Activated T-helper 1 cell treated with anti-CD3 and anti-CD28 coated beads, Interleukin-12 subunit alpha, Interleukin-12 subunit beta, Interleukin-2, Interleukin-4 antibody, amounts not matched to agents 30 ng/mL and 10 ng/mL and 1 ng/mL, durations not matched to agents 14 hours and 24 hours and 36 hours (primary cell): Measurements from ENCODE around the gene PHOSPHO2. TPM values are rescaled to one million over a fixed set of nuclear protein-coding genes. Genes with fewer than 3 reads are reported as not detected.
"Not testable (repeated sequence)": the region's sequence is repeated elsewhere in the genome, so short reads cannot be mapped to it uniquely, and the experiment has no call there.

Source experiments
- DNase-seq: peaks from one replicate; pipeline ENCODE4 v3.0.0; 2021; ENCODE audit warnings: low spot score
- H3K27ac Mint-ChIP-seq: one replicate; pipeline ENCODE4 v1.8.0; 2021; ENCODE audit warnings: mild to moderate bottlenecking, mixed read lengths
- H3K27me3 Mint-ChIP-seq: one replicate; pipeline ENCODE4 v1.8.0; 2022; ENCODE audit warnings: mild to moderate bottlenecking, moderate library complexity, mixed read lengths; ENCODE audit not compliant: insufficient read depth
- H3K36me3 Mint-ChIP-seq: one replicate; pipeline ENCODE4 v1.8.0; 2021; ENCODE audit warnings: low read depth, mixed read lengths
- H3K4me1 Mint-ChIP-seq: one replicate; pipeline ENCODE4 v1.8.0; 2021; ENCODE audit warnings: low read depth, mixed read lengths
- H3K4me3 Mint-ChIP-seq: one replicate; pipeline ENCODE4 v1.8.0; 2021; ENCODE audit warnings: mild to moderate bottlenecking, moderate library complexity, mixed read lengths
- H3K9me3 Mint-ChIP-seq: one replicate; pipeline ENCODE4 v1.8.0; 2021; ENCODE audit warnings: mixed read lengths
- intact Hi-C: fragments of 100-400 bp; cut with micrococcal nuclease; formaldehyde crosslinking; loops from one replicate; pipeline ENCODE4 v1.15.1; 2024
- total RNA-seq: library from RNA; stranded (reverse); gene quantifications from 2 replicates; pipeline ENCODE4 v1.2.3, GENCODE V29; 2022

The PHOSPHO2 gene
- total RNA-seq, 1 donor from 2014 or later, result 4.6 TPM

GRCh38 chr2:169667583-169667982 is 26.7 kb upstream of the PHOSPHO2 start:
- Mint-ChIP-seq H3K36me3 (no peaks in the 10 kb centered on the region), H3K4me3 (no peak overlapping the region), H3K27ac (no peak overlapping the region), H3K9me3 (no peaks in the 10 kb centered on the region), H3K27me3 (peaks cover 16% of the 10 kb centered on the region), H3K4me1 (no peaks in the 10 kb centered on the region)
- DNase-seq, result no peak
- intact Hi-C loops, result no loop called here

DNA sequence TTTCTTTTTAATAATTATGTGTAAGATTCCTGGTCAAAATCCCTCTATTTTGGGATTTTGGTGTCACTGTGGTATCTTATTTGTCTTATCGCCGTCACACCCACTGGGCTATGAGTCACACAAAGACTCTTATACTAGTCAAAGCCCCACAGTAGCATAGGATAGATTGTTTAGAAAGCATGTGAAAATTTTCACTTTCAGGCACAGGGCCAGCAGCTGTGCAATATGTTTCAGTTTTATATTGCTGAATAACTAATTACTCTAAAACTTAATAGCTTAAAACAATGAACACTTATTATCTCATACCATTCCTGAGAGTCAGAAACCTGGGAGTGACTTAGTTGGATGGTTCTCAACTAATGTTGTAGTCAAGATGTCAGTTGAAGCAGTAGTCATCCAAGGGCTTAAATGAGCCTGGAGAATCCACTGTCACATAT is 24.0 kb upstream of the PHOSPHO2 start:
- Mint-ChIP-seq H3K4me1 (no peaks in the 10 kb centered on the region), H3K27ac (no peak overlapping the region), H3K9me3 (no peaks in the 10 kb centered on the region), H3K27me3 (peaks cover 20% of the 10 kb centered on the region), H3K4me3 (no peak overlapping the region), H3K36me3 (no peaks in the 10 kb centered on the region)
- intact Hi-C loops, result no loop called here
- no peak for DNase-seq

GRCh38 chr2:169670937-169671336 is 23.3 kb upstream of the PHOSPHO2 start:
- H3K27ac Mint-ChIP-seq, result no peak overlapping the region
- no peaks in the 10 kb centered on the region for H3K9me3 Mint-ChIP-seq
- H3K4me3 Mint-ChIP-seq, result no peak overlapping the region
- peaks cover 20% of the 10 kb centered on the region for H3K27me3 Mint-ChIP-seq
- intact Hi-C loops, result no loop called here
- no peaks in the 10 kb centered on the region for H3K4me1 Mint-ChIP-seq
- no peaks in the 10 kb centered on the region for H3K36me3 Mint-ChIP-seq
- DNase-seq, result no peak

GRCh38 chr2:169672406-169672805 is 21.9 kb upstream of the PHOSPHO2 start:
- DNase-seq, result no peak
- H3K4me3 Mint-ChIP-seq, result no peak overlapping the region
- intact Hi-C loops, result no loop called here
- H3K36me3 Mint-ChIP-seq, result no peaks in the 10 kb centered on the region
- no peaks in the 10 kb centered on the region for H3K9me3 Mint-ChIP-seq
- peaks cover 24% of the 10 kb centered on the region for H3K27me3 Mint-ChIP-seq
- H3K4me1 Mint-ChIP-seq, result no peaks in the 10 kb centered on the region
- H3K27ac Mint-ChIP-seq, result no peak overlapping the region

DNA sequence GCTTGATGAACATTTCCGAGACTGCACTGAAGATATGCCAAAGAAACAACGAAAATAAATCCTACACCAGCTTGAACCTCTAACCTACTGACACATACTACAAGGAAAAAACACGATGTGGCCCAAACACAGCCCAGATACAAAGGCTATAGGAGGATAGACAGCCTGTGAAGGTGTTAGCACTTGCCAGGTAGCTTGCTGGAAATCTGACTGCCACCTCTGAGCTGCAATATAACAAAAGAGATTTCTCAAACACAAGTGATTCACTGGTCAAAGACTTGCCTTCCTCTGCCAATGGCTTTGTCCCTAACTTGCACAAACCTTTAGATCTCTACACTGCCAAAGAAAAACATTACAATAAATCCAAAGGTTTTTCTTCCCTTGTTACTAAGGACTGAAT is 21.2 kb upstream of the PHOSPHO2 start:
- DNase-seq, result no peak
- H3K36me3 Mint-ChIP-seq, result no peaks in the 10 kb centered on the region
- no peaks in the 10 kb centered on the region for H3K4me1 Mint-ChIP-seq
- H3K27ac Mint-ChIP-seq, result no peak overlapping the region
- no peak overlapping the region for H3K4me3 Mint-ChIP-seq
- intact Hi-C loops, result no loop called here
- H3K9me3 Mint-ChIP-seq, result no peaks in the 10 kb centered on the region
- H3K27me3 Mint-ChIP-seq, result peaks cover 25% of the 10 kb centered on the region

DNA sequence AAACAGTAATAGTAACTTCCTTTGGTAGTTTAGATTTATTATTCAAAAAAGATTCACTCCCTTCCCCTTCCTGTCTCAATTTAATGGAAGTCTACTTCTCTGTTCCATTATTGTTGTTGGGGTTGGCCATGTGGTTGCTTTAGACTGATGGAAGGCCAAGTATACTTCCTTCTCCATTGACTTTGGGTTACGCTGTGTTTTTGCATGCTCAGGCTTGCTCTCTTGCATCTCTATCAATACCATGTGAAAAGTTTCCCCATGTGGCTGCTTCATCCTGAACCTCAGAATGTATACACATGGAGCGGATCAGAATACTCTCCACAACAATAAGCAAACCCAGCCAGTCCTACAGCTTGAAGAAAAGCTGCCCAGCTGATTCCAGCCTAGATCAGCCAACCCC is 20.3 kb upstream of the PHOSPHO2 start:
- H3K4me1 Mint-ChIP-seq, result no peaks in the 10 kb centered on the region
- H3K4me3 Mint-ChIP-seq, result no peak overlapping the region
- H3K9me3 Mint-ChIP-seq, result no peaks in the 10 kb centered on the region
- no peak for DNase-seq
- H3K27me3 Mint-ChIP-seq, result peaks cover 20% of the 10 kb centered on the region
- no peak overlapping the region for H3K27ac Mint-ChIP-seq
- H3K36me3 Mint-ChIP-seq, result no peaks in the 10 kb centered on the region
- intact Hi-C loops, result no loop called here

- no peak for DNase-seq
- H3K9me3 Mint-ChIP-seq, result no peaks in the 10 kb centered on the region
- no peak overlapping the region for H3K4me3 Mint-ChIP-seq
- H3K4me1 Mint-ChIP-seq, result no peaks in the 10 kb centered on the region
- no peaks in the 10 kb centered on the region for H3K36me3 Mint-ChIP-seq
- no peak overlapping the region for H3K27ac Mint-ChIP-seq
- intact Hi-C loops, result loop anchor here (1.0 kb wide), 1 partner anchor 148 kb away; no protein-coding TSS in a partner anchor
- H3K27me3 Mint-ChIP-seq, result peaks cover 20% of the 10 kb centered on the region
Observed at GRCh38 chr2:169676357-169676756, 17.9 kb upstream of the PHOSPHO2 start.

- peaks cover 19% of the 10 kb centered on the region for H3K27me3 Mint-ChIP-seq
- DNase-seq, result no peak
- H3K4me1 Mint-ChIP-seq, result no peaks in the 10 kb centered on the region
- intact Hi-C loops, result loop anchor here (1.0 kb wide), 1 partner anchor 149 kb away; no protein-coding TSS in a partner anchor
- H3K9me3 Mint-ChIP-seq, result no peaks in the 10 kb centered on the region
- no peak overlapping the region for H3K27ac Mint-ChIP-seq
- H3K4me3 Mint-ChIP-seq, result no peak overlapping the region
- no peaks in the 10 kb centered on the region for H3K36me3 Mint-ChIP-seq
Observed at GRCh38 chr2:169676850-169677249, 17.4 kb upstream of the PHOSPHO2 start.

- peaks cover 20% of the 10 kb centered on the region for H3K4me1 Mint-ChIP-seq
- H3K27ac Mint-ChIP-seq, result no peak overlapping the region
- no peak overlapping the region for H3K4me3 Mint-ChIP-seq
- DNase-seq, result peak; percentile 24
- H3K36me3 Mint-ChIP-seq, result peaks cover 2% of the 10 kb centered on the region
- no peaks in the 10 kb centered on the region for H3K9me3 Mint-ChIP-seq
- intact Hi-C loops, result loop anchor here (1.0 to 2.0 kb wide), 2 partner anchors 11 to 116 kb away; partner anchors contain the start of genes CFAP210, PHOSPHO2 and SSB
- peaks cover 5% of the 10 kb centered on the region for H3K27me3 Mint-ChIP-seq
Observed at GRCh38 chr2:169683054-169683424, 11.2 kb upstream of the PHOSPHO2 start.

GRCh38 chr2:169683425-169684134 is 10.7 kb upstream of the PHOSPHO2 start:
- peak overlapping the region; percentile 16 for H3K4me3 Mint-ChIP-seq
- no peak overlapping the region for H3K27ac Mint-ChIP-seq
- H3K27me3 Mint-ChIP-seq, result peaks cover 5% of the 10 kb centered on the region
- intact Hi-C loops, result loop anchor here (1.0 to 2.0 kb wide), 2 partner anchors 11 to 115 kb away; partner anchors contain the start of genes CFAP210, PHOSPHO2 and SSB
- H3K4me1 Mint-ChIP-seq, result peaks cover 20% of the 10 kb centered on the region
- peaks cover 4% of the 10 kb centered on the region for H3K9me3 Mint-ChIP-seq
- H3K36me3 Mint-ChIP-seq, result peaks cover 2% of the 10 kb centered on the region
- no peak for DNase-seq

GRCh38 chr2:169684135-169684565 is 10.1 kb upstream of the PHOSPHO2 start:
- Mint-ChIP-seq H3K4me1 (peaks cover 20% of the 10 kb centered on the region), H3K27me3 (peaks cover 5% of the 10 kb centered on the region), H3K4me3 (no peak overlapping the region), H3K9me3 (peaks cover 5% of the 10 kb centered on the region), H3K36me3 (peaks cover 2% of the 10 kb centered on the region), H3K27ac (no peak overlapping the region)
- intact Hi-C loops, result no loop called here
- no peak for DNase-seq

DNA sequence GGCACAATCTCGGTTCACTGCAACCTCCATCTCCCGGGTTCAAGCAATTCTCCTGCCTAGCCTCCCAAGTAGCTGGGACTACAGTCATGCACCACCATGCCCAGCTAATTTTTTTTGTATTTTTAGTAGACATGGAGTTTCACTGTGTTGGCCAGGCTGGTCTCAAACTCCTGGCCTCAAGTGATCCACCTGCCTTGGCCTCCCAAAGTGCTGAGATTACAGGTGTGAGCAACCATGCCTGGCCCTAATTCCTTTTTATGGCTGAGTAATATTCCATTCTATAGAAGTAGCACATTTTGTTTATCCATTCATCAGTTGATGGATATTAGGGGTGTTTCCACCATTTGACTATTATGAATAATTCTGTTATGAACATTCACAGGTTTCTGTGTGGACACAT is 9.6 kb upstream of the PHOSPHO2 start:
- H3K4me1 Mint-ChIP-seq, result peaks cover 20% of the 10 kb centered on the region
- intact Hi-C loops, H3K4me3 Mint-ChIP-seq, DNase-seq, H3K27me3 Mint-ChIP-seq, H3K27ac Mint-ChIP-seq, H3K9me3 Mint-ChIP-seq, H3K36me3 Mint-ChIP-seq: not testable (repeated sequence)

- H3K27me3 Mint-ChIP-seq, H3K36me3 Mint-ChIP-seq, H3K4me3 Mint-ChIP-seq, DNase-seq, H3K27ac Mint-ChIP-seq, intact Hi-C loops: not testable (repeated sequence)
- H3K4me1 Mint-ChIP-seq, result peaks cover 20% of the 10 kb centered on the region
- peaks cover 20% of the 10 kb centered on the region for H3K9me3 Mint-ChIP-seq
Observed at GRCh38 chr2:169686825-169687224, 7.4 kb upstream of the PHOSPHO2 start.
